Mesodermal cell (in vitro differentiated cells): ENCODE data around the gene LYPD6.
A peak's percentile ranks its signal among the peaks of the same experiment; 100 is the strongest.

Experiments
- H3K27ac ChIP-seq: 2 replicates; pipeline ENCODE4 v1.7.0; 2013; ENCODE audit warnings: mild to moderate bottlenecking, low read depth, low read length, moderate library complexity; ENCODE audit not compliant: severe bottlenecking
- H3K36me3 ChIP-seq: 2 replicates; pipeline ENCODE4 v1.7.1; 2013; ENCODE audit warnings: mild to moderate bottlenecking, low read length, moderate library complexity; ENCODE audit not compliant: control insufficient read depth, insufficient read depth
- H3K4me1 ChIP-seq: one replicate; pipeline ENCODE4 v1.7.1; 2013; ENCODE audit warnings: mild to moderate bottlenecking, low read length; ENCODE audit not compliant: insufficient read depth, control insufficient read depth, poor library complexity, severe bottlenecking
- H3K4me3 ChIP-seq: 2 replicates; pipeline ENCODE4 v1.7.0; 2013; ENCODE audit warnings: low read length, control low read depth, mild to moderate bottlenecking; ENCODE audit not compliant: insufficient read depth, poor library complexity, severe bottlenecking; ENCODE audit errors: extremely low read depth
- H3K9me3 ChIP-seq: 2 replicates; pipeline ENCODE4 v1.7.1; 2013; ENCODE audit warnings: mild to moderate bottlenecking, low read length, moderate library complexity; ENCODE audit not compliant: control insufficient read depth
- WGBS, 2 experiments: methylation state at CpG; one replicate each; pipeline ENCODE4 v1.1.5; 2013; ENCODE audit warnings: missing lambda C conversion rate in 2 of 2; ENCODE audit not compliant: insufficient coverage in 2 of 2; 5-methylcytosine and 5-hydroxymethylcytosine counted together

LYPD6 gene

GRCh38 chr2:149400997-149401396, 70.6 kb downstream of the LYPD6 start:
- no peak overlapping the region for H3K27ac ChIP-seq
- peaks cover 9% of the 10 kb centered on the region for H3K4me1 ChIP-seq
- 60% methylated on average over 1 of the region's 2 CpGs; no CpG with 5 or more reads in 1 of the 2 experiments for WGBS, 2 experiments
- H3K4me3 ChIP-seq: no peak overlapping the region
- H3K9me3 ChIP-seq: no peaks in the 10 kb centered on the region
- H3K36me3 ChIP-seq: peaks cover 4% of the 10 kb centered on the region

GRCh38 chr2:149409506-149409905, 79.1 kb downstream of the LYPD6 start:
- no peak overlapping the region for H3K4me3 ChIP-seq
- H3K27ac ChIP-seq: no peak overlapping the region
- WGBS, 2 experiments: 91 to 98% methylated on average over 3 of the region's 3 CpGs
- H3K9me3 ChIP-seq: no peaks in the 10 kb centered on the region
- H3K4me1 ChIP-seq: peaks cover 8% of the 10 kb centered on the region
- no peaks in the 10 kb centered on the region for H3K36me3 ChIP-seq

- H3K4me3 ChIP-seq: no peak overlapping the region
- H3K27ac ChIP-seq: no peak overlapping the region
- no peaks in the 10 kb centered on the region for H3K36me3 ChIP-seq
- 86 to 90% methylated on average over 1 to 4 of the region's 6 CpGs for WGBS, 2 experiments
- no peaks in the 10 kb centered on the region for H3K9me3 ChIP-seq
- peaks cover 8% of the 10 kb centered on the region for H3K4me1 ChIP-seq
Observed at GRCh38 chr2:149410701-149411484, 80.5 kb downstream of the LYPD6 start.

- H3K36me3 ChIP-seq: no peaks in the 10 kb centered on the region
- 77 to 94% methylated on average over 1 of the region's 2 CpGs for WGBS, 2 experiments
Observed at GRCh38 chr2:149413487-149413886, 83.1 kb downstream of the LYPD6 start.

GRCh38 chr2:149415086-149415485, 84.7 kb downstream of the LYPD6 start:
- Histone ChIP-seq H3K36me3 (no peaks in the 10 kb centered on the region), H3K4me3 (no peak overlapping the region), H3K27ac (no peak overlapping the region), H3K9me3 (no peaks in the 10 kb centered on the region), H3K4me1 (peaks cover 8% of the 10 kb centered on the region)
- WGBS, 2 experiments: 80 to 93% methylated on average over 1 of the region's 1 CpG

More at GRCh38 chr2:149413487-149413886, 83.1 kb downstream of the LYPD6 start:
- no peaks in the 10 kb centered on the region for H3K9me3 ChIP-seq
- no peak overlapping the region for H3K4me3 ChIP-seq
- H3K4me1 ChIP-seq: peaks cover 8% of the 10 kb centered on the region
- H3K27ac ChIP-seq: no peak overlapping the region

- WGBS, 2 experiments: 80% methylated on average over 1 of the region's 5 CpGs; no CpG with 5 or more reads in 1 of the 2 experiments
- H3K9me3 ChIP-seq: no peaks in the 10 kb centered on the region
- H3K36me3 ChIP-seq: no peaks in the 10 kb centered on the region
- no peak overlapping the region for H3K27ac ChIP-seq
- peaks cover 8% of the 10 kb centered on the region for H3K4me1 ChIP-seq
- H3K4me3 ChIP-seq: no peak overlapping the region
Observed at GRCh38 chr2:149418065-149418464, 87.7 kb downstream of the LYPD6 start.

GRCh38 chr2:149420053-149420963, 89.9 kb downstream of the LYPD6 start:
- no peaks in the 10 kb centered on the region for H3K9me3 ChIP-seq
- 83 to 94% methylated on average over 8 to 11 of the region's 13 CpGs for WGBS, 2 experiments
- H3K27ac ChIP-seq: no peak overlapping the region
- H3K4me1 ChIP-seq: peaks cover 8% of the 10 kb centered on the region
- no peak overlapping the region for H3K4me3 ChIP-seq
- no peaks in the 10 kb centered on the region for H3K36me3 ChIP-seq

GRCh38 chr2:149421791-149422190, 91.4 kb downstream of the LYPD6 start:
- Histone ChIP-seq H3K9me3 (no peaks in the 10 kb centered on the region), H3K36me3 (no peaks in the 10 kb centered on the region), H3K4me3 (no peak overlapping the region), H3K4me1 (peaks cover 8% of the 10 kb centered on the region), H3K27ac (peak overlapping the region; percentile 63)
- WGBS, 2 experiments: 80 to 100% methylated on average over 1 to 2 of the region's 4 CpGs

GRCh38 chr2:149422337-149422990, 92.1 kb downstream of the LYPD6 start:
- WGBS, 2 experiments: 85% methylated on average over 2 of the region's 2 CpGs; no CpG with 5 or more reads in 1 of the 2 experiments
- H3K27ac ChIP-seq: peak overlapping the region; percentile 67
- H3K9me3 ChIP-seq: no peaks in the 10 kb centered on the region
- peaks cover 8% of the 10 kb centered on the region for H3K4me1 ChIP-seq
- no peak overlapping the region for H3K4me3 ChIP-seq
- H3K36me3 ChIP-seq: no peaks in the 10 kb centered on the region

GRCh38 chr2:149422991-149423338, 92.6 kb downstream of the LYPD6 start:
- Histone ChIP-seq H3K36me3 (no peaks in the 10 kb centered on the region), H3K4me1 (peaks cover 8% of the 10 kb centered on the region), H3K9me3 (no peaks in the 10 kb centered on the region), H3K27ac (peak overlapping the region; percentile 67), H3K4me3 (no peak overlapping the region)
